ENCODE measurements around the gene S1PR5. TPM values are rescaled to one million over a fixed set of nuclear protein-coding genes. Genes with fewer than 3 reads are reported as not detected.

Gene S1PR5
- total RNA-seq, 2 experiments from 2014 or later: 3.3 to 4.7 TPM

DNA sequence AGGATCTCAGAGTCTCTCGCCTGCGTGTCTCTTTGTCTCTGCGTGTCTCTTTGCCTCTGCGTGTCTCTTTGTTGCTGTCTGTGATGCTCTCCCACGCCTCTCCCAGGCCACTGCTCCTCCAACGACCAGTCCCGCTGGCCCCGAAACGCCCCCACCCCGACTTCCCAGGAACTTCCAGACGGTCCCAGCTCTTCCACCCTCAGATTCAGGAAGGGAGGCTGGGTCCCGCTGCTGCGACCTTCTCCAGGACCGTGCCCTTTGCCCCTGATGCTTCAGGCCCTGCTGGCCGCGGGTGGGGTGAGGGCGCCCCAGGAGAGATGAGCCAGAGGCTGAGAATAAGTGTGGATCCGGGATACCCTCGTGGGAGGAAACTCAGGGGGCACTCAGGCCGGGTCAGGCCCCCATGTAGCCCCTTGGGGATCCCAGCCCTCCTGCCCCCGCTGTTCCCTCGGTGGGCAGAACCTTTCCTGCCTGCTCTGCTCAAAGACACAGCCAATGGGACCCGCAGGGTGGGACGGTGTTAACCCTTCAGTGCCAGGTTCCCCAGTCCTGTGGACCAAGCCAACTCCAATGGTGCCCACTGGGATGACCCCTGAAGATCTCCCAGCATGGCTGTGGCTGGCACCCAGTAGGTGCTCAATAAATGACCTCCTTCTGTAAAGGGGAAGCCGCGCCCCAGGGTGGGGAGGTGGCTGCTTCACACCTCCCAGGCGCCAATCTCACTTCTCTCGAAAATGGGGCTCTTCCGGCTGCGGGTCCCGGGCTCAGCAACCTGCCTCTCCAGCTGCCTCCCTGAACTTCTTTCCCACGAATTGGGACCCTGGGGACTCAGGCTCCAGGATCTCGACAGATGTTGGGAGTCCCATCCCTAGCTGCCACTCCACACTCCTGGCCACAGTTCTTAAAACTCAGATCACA lies 1.5 kb upstream of the S1PR5 start:
- POLR2A ChIA-PET: interaction anchor here (2.1 kb wide), 1 partner anchor 49 kb away, joined by 7 read pairs; no protein-coding TSS in a partner anchor
- ATAC-seq (ENCODE audit: low read depth): no peak
- DNase-seq: no peak
- peak overlapping the region; percentile 58 for H3K4me3 Mint-ChIP-seq
- H3K4me1 Mint-ChIP-seq: peaks cover 21% of the 10 kb centered on the region
- peaks cover 66% of the 10 kb centered on the region for H3K27me3 Mint-ChIP-seq
- no peaks in the 10 kb centered on the region for H3K9me3 Mint-ChIP-seq
- peak overlapping the region; percentile 60 for H3K27ac Mint-ChIP-seq
- peaks cover 2% of the 10 kb centered on the region for H3K36me3 Mint-ChIP-seq

DNA sequence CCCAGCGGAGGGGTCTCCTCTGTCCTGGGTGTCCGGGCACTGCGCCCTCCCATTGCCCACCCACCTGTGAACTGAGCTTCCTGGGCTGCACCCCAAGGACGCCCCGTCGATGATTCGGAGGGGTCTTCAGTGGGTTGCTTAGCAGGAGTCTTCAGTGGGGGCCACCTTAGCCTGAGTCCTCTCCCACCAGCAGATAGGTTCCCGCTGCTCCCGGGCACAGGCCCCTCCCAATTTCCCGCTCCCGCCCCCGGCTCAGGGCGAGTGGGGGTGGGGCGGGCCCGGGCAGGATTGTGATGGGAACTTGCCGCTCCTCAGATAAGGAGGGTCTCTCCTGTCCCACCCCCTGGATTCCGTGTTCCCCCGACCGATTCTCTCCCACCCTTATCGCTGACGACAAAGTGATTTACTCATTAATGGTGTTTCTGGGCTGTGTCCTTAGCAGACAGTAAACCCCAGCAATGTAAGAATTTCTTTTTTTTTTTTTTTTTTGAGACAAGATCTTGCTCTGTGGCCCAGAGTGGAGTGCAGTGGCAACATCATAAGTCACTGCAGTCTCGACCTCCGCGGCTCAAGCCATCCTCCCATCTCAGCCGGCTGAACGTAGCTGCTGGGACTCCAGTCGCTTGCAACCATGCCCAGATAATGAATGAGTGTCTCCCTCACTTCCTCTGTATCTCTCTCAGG lies 655 bp upstream of the S1PR5 start:
- POLR2A ChIA-PET: interaction anchor here (0.6 to 2.1 kb wide), 4 partner anchors 14 to 110 kb away, joined by 3 to 7 read pairs (median 4); no protein-coding TSS in a partner anchor
- no peak for DNase-seq
- H3K27me3 Mint-ChIP-seq: peaks cover 69% of the 10 kb centered on the region
- no peak overlapping the region for H3K27ac Mint-ChIP-seq
- H3K4me1 Mint-ChIP-seq: peaks cover 28% of the 10 kb centered on the region
- peak overlapping the region; percentile 58 for H3K4me3 Mint-ChIP-seq
- peak; percentile 22 for ATAC-seq (ENCODE audit: low read depth)
- H3K36me3 Mint-ChIP-seq: peaks cover 2% of the 10 kb centered on the region
- no peaks in the 10 kb centered on the region for H3K9me3 Mint-ChIP-seq

DNA sequence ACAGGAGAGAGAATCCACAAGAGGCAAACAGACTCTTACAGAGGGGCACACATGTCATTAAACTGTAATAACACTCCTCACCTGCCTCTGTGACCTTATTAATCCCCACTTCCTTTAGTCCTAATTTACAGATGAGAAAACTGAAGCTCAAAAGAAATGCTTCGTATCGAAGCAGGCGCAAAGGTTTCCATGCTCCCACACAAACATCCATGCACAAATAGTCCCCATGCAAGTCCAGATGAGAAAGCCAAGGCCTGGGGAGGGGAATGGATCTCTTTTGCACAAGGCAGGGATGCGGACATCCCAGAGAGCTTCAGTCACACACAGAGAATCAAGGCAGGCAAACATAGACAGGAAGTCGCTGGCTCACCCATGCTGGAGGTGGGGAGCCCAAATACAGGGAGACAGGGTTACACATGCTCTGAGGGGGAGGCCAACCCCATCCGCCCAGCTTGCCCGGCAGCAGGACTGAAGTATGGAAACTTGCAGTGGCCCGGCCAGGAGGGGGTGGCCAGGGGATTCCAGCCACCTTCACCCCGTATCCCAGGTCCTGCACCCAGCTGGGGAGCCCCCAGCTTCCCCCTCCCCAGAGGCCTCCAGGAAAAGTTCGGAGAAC lies 468 bp downstream of the S1PR5 start:
- POLR2A ChIA-PET: interaction anchor here (0.7 to 2.1 kb wide), 5 partner anchors 13 to 238 kb away, joined by 3 to 7 read pairs (median 3); no protein-coding TSS in a partner anchor
- no peaks in the 10 kb centered on the region for H3K9me3 Mint-ChIP-seq
- ATAC-seq (ENCODE audit: low read depth) (no peak), DNase-seq (no peak)
- H3K36me3 Mint-ChIP-seq: peaks cover 2% of the 10 kb centered on the region
- peak overlapping the region; percentile 13 for H3K27ac Mint-ChIP-seq
- peaks cover 72% of the 10 kb centered on the region for H3K27me3 Mint-ChIP-seq
- peaks cover 28% of the 10 kb centered on the region for H3K4me1 Mint-ChIP-seq
- peak overlapping the region; percentile 39 for H3K4me3 Mint-ChIP-seq

DNA sequence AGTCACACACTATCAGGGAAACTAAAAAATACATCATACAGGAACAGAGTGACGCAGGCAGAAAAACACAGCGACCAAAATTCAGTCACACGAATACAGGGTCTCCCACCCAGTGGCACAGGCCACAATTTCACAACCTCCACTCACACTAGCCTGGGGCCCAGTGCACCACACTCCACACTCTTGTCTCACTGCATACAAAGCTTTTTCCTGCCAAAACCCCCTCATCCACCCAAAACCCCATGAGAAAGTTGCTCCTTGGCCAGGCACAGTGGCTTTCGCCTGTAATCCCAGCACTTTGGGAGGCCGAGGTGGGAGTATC lies 1.2 kb downstream of the S1PR5 start:
- no peak for DNase-seq
- Mint-ChIP-seq H3K4me3 (peak overlapping the region; percentile 13), H3K9me3 (no peaks in the 10 kb centered on the region), H3K36me3 (peaks cover 2% of the 10 kb centered on the region), H3K27ac (no peak overlapping the region), H3K4me1 (peaks cover 28% of the 10 kb centered on the region), H3K27me3 (peaks cover 76% of the 10 kb centered on the region)
- POLR2A ChIA-PET: interaction anchor here (0.7 kb wide), 2 partner anchors 215 to 239 kb away, joined by 3 to 4 read pairs; no protein-coding TSS in a partner anchor
- ATAC-seq (ENCODE audit: low read depth): no peak

DNA sequence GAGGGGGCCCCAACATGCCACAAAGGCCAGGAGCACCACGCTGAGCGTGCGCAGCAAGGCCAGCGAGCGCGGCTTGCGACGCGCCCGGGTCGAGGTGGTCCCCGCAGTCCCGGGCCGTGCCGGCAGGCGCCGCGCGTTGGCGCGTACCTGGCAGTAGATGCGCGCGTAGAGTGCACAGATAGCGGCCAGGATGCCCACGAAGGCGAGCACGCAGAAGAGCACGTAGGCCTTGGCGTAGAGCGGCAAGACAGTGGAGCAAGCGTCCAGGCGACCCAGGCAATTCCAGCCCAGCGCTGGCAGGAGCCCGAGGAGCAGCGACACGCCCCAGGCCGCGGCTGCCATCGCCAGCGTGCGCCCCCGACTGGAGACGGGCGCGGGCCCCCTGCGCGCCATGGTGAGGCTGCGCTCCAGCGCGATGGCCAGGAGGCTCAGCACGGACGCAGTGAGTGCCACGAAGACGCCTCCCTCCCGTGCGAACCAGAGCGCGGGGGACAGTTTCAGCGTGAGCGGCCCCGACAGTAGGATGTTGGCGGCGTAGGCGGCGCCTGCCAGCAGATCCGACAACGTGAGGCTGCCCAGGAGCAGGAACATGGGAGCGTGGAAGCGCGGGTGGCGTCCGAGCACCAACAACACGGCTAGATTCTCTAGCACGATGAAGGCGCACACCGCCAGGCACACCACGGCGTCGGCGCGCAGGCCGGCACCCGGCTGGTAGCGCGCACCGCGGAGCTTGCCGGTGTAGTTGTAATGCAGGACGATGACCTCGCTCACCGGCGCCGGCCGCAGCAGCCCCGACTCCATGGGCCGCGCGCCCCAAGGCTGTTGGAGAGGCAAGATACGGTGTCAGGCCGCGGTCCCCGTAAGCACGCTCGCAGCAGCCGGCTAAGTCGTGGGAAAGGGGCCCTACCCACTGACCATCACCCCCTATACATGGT lies 2.8 kb downstream of the S1PR5 start:
- ATAC-seq (ENCODE audit: low read depth) (peak; percentile 68), DNase-seq (peak; percentile 73)
- Mint-ChIP-seq H3K4me1 (peaks cover 31% of the 10 kb centered on the region), H3K9me3 (no peaks in the 10 kb centered on the region), H3K27ac (no peak overlapping the region), H3K36me3 (peaks cover 2% of the 10 kb centered on the region), H3K4me3 (peak overlapping the region; percentile 79), H3K27me3 (peaks cover 74% of the 10 kb centered on the region)
- POLR2A ChIA-PET: no interaction called here

DNA sequence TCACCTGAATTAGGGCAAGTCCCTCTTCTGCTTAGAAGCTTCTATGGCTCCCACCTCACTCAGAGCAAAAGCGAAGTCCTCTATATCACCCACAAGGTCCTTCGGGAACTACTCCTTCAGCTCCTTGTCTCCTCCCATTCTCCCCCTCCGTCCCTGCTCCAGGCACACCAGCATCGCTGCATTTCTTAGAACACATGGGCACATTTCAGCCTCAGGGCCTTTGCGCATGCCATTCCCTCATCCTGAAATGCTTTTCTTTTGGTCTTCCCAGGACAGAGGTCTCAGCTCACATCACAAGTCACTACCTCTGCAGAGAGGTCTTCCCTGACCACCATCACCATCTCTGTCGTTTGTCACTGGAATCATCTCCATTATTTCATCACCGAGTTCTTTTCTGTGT lies 4.0 kb downstream of the S1PR5 start:
- Mint-ChIP-seq H3K36me3 (peaks cover 2% of the 10 kb centered on the region), H3K27me3 (peaks cover 61% of the 10 kb centered on the region), H3K9me3 (no peaks in the 10 kb centered on the region), H3K4me3 (no peak overlapping the region), H3K27ac (no peak overlapping the region), H3K4me1 (peaks cover 29% of the 10 kb centered on the region)
- POLR2A ChIA-PET: interaction anchor here (1.1 kb wide), 1 partner anchor 41 kb away, joined by 3 read pairs; no protein-coding TSS in a partner anchor
- ATAC-seq (ENCODE audit: low read depth) (no peak), DNase-seq (no peak)

DNA sequence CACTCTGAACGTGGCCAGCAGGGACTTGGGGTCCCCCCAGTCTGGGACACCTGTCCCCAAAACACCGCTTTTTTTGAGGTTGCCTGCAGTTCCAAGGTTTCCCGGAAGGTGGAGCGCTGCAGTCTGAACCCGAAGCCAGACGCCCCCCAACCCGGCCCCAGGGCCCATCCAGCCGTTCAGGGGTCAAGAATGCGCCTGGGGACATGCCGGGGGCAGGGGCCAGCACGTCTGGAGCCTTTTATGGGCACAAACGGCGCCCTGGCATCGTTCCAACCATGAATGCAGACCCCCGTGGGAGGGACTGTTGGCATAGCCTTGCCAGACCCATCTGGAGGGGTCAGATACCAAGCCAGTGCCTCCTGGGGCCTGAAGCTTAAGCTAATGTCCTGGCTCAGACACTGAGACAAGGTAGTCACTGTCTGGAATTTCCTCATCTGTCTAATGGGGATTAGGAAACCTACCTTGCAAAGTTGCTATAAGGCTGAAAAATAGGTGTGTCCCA lies 6.9 kb downstream of the S1PR5 start:
- DNase-seq (peak; percentile 81), ATAC-seq (ENCODE audit: low read depth) (no peak)
- peaks cover 27% of the 10 kb centered on the region for H3K4me1 Mint-ChIP-seq
- H3K36me3 Mint-ChIP-seq: peaks cover 2% of the 10 kb centered on the region
- H3K27ac Mint-ChIP-seq: no peak overlapping the region
- H3K27me3 Mint-ChIP-seq: peaks cover 45% of the 10 kb centered on the region
- POLR2A ChIA-PET: interaction anchor here (3.1 kb wide), 1 partner anchor 43 kb away, joined by 19 read pairs; no protein-coding TSS in a partner anchor
- H3K9me3 Mint-ChIP-seq: no peaks in the 10 kb centered on the region
- no peak overlapping the region for H3K4me3 Mint-ChIP-seq

DNA sequence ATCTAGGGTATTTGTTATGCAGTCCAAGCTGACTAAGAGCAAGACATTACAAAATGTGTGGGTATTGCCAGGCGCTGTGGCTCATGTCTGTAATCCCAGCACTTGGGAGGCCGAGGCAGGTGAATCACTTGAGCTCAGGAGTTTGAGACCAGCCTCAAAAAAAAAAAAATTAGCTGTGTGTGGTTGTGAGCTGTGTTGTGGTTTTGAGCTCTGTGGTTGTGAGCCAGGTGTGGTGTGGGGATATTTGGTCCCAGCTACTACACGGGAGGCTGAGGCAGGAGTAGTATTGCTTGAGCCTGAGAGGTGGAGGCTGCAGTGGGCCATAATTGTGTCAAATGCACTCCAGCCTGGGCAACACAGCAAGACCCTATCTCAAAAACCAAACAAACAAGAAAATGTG lies 8.5 kb downstream of the S1PR5 start:
- no peak for DNase-seq
- Mint-ChIP-seq H3K27me3 (peaks cover 31% of the 10 kb centered on the region), H3K4me3 (no peak overlapping the region), H3K4me1 (peaks cover 26% of the 10 kb centered on the region), H3K36me3 (no peaks in the 10 kb centered on the region), H3K9me3 (no peaks in the 10 kb centered on the region), H3K27ac (no peak overlapping the region)
- ATAC-seq (ENCODE audit: low read depth): peak; percentile 23
- POLR2A ChIA-PET: interaction anchor here (0.6 to 3.1 kb wide), 5 partner anchors 14 to 1168 kb away, joined by 3 to 19 read pairs (median 3); no protein-coding TSS in a partner anchor

DNA sequence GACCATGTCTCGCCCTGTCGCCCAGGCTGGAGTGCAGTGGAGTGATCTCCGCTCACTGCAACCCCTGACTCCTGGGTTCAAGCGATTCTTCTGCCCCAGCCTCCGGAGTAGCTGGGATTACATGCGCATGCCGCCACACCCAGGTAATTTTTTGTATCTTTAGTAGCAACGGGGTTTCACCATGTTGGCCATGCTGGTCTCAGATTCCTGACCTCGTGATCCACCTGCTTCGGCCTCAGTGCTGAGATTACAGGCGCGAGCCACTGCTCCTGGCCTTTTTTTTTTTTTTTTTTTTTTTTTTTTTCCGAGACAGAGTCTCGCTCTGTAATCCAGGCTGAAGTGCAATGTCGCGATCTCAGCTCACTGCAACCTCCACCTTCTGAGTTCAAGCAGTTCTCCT lies 9.2 kb downstream of the S1PR5 start:
- ATAC-seq (ENCODE audit: low read depth) (no peak), DNase-seq (no peak)
- Mint-ChIP-seq H3K27me3 (peaks cover 25% of the 10 kb centered on the region), H3K4me3 (no peak overlapping the region), H3K27ac (no peak overlapping the region), H3K36me3 (no peaks in the 10 kb centered on the region), H3K9me3 (no peaks in the 10 kb centered on the region), H3K4me1 (peaks cover 24% of the 10 kb centered on the region)
- POLR2A ChIA-PET: interaction anchor here (0.6 to 3.1 kb wide), 6 partner anchors 13 to 1167 kb away, joined by 3 to 19 read pairs (median 4); no protein-coding TSS in a partner anchor

DNA sequence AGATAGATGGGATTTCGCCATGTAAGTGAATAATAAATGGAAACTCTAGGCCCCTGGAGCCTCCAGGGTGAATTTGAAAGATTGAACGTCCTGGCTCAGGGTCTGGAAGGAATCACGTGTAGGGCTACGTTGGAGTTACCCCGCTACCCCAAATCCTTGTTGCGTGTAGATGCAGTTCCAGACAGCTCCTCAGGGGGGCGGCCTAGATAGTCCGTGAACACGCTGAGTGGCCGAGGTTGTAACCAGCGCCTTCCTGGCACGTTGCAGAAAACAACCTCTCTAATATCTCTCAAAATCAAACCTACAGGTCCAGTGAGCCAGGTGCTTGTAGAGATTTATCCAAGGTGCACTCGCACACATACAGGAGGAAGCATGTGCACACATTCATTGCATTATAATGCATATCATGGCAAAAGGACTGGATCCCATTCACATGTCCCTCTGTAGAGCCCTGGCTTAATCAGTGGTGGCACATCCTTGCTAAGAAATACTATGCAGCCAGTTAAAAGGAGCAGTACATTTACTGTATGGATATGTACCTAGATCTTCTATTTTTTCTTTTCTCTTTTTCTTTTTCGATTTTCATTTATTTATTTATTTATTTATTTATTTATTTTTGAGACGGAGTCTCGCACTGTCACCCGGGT lies 11.5 kb downstream of the S1PR5 start:
- H3K36me3 Mint-ChIP-seq: peaks cover 3% of the 10 kb centered on the region
- ATAC-seq (ENCODE audit: low read depth): peak; percentile 25
- H3K27ac Mint-ChIP-seq: peak overlapping the region; percentile 15
- peaks cover 24% of the 10 kb centered on the region for H3K4me1 Mint-ChIP-seq
- POLR2A ChIA-PET: interaction anchor here (0.7 to 1.1 kb wide), 4 partner anchors 12 to 62 kb away, joined by 3 to 6 read pairs (median 5); no protein-coding TSS in a partner anchor
- H3K27me3 Mint-ChIP-seq: peaks cover 8% of the 10 kb centered on the region
- DNase-seq: peak; percentile 84
- H3K4me3 Mint-ChIP-seq: peak overlapping the region; percentile 40
- H3K9me3 Mint-ChIP-seq: no peaks in the 10 kb centered on the region

DNA sequence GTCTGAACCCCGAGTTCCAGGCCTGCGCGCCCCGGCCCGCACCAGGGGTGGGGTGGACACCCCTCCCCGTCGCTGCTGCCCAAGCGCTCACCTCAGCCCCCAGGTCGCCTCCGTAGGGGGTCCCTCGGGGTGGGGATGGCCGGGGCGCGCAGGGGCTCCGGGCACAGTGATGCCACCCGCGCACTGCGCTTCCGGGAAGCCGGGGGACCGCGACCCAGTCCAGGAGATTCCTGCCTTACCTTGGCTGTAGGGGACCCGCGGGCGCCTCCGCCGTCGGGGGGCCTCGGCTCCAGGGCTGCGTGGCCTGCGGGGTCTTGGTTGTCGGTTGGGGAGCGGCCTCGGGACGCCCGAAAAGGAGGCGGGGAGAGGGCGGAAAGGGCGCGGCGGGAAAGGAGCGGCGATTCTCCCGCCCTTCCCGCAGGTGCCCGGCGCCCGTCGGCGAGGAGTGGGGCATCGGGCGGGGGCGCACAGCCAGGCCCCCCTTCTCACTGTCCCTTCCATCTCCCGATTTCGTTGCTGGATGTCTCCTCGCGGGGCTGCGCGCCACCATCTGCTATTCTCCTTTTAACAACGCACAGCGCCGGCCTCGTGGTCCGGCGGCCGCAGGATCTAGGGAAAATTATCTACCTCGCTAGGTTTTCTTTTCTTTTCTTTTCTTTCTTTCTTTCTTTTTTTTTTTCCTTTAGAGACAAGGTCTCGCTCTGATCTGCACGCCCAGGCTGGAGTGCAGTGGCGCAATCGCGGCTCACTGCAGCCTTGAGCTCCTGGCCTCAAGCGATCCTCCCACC lies 14.1 kb downstream of the S1PR5 start, which contains the start of gene KEAP1:
Gene KEAP1, minus strand, starts transcription at position 355 of the 788 bp plus-strand sequence. CDS start 3,323 bp downstream, outside the sequence.
- H3K9me3 Mint-ChIP-seq: no peaks in the 10 kb centered on the region
- peak within 1 kb of the TSS; percentile 94 for H3K4me3 Mint-ChIP-seq
- peaks cover 16% of the 10 kb centered on the region for H3K36me3 Mint-ChIP-seq
- POLR2A ChIA-PET: interaction anchor here (0.6 to 1.5 kb wide), 13 partner anchors 14 to 199 kb away, joined by 3 to 8 read pairs (median 3); partner anchors contain the start of genes KRI1 and S1PR5
- no peak for DNase-seq
- peak within 1 kb of the TSS; percentile 91 for H3K27ac Mint-ChIP-seq
- ATAC-seq (ENCODE audit: low read depth): peak; percentile 24
- peaks cover 26% of the 10 kb centered on the region for H3K4me1 Mint-ChIP-seq
- H3K27me3 Mint-ChIP-seq: peaks cover 3% of the 10 kb centered on the region

Data from activated naive CD8-positive, alpha-beta T cell treated with anti-CD3 and anti-CD28 coated beads, Interleukin-2, amount 10 ng/mL, durations not matched to agents 7 days and 5 days (primary cell).